ENCODE results near the gene SAV1.
"Not testable (repeated sequence)": the region's sequence is repeated elsewhere in the genome, so short reads cannot be mapped to it uniquely, and the experiment has no call there.

The SAV1 gene

DNA sequence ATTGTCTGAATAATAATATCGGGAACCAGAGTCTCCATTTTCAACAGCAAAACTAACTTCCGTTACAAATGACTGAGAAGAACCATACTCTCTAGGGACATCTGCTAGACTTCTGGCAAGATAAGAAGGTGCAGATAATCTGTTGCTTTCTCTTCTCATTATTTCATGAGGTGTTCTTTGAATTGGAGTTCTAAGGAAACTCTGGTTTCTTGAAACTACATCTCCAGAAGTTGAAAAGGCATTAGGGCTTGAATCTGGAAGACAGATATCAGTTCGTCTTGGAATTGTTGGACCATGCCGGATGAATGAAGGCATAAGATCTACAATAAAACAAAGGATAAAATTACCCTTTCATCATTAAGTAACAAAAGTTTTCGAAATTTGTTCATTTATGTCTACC is 2.8 kb downstream of the SAV1 start:
- not testable (repeated sequence) for DNase-seq

DNA sequence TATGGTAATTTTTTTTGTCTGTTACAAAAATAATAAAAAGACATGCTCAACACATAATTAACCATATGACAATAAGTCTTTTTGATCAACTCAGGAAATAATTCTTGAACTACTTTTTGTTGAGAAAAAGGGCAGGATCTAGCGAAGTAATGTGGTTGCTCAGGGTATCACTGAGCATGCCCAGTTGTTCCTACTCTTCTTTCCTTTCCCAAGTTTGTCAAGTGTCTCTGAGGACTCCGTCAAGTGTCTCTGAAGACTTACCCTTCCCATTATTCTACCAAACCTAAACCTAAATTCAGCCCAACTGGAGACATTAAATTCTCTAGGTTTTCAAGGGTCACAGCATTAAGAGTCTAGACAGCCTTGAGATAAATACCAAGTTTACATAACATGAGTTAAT is 3.5 kb downstream of the SAV1 start:
- DNase-seq, result not testable (repeated sequence)

DNA sequence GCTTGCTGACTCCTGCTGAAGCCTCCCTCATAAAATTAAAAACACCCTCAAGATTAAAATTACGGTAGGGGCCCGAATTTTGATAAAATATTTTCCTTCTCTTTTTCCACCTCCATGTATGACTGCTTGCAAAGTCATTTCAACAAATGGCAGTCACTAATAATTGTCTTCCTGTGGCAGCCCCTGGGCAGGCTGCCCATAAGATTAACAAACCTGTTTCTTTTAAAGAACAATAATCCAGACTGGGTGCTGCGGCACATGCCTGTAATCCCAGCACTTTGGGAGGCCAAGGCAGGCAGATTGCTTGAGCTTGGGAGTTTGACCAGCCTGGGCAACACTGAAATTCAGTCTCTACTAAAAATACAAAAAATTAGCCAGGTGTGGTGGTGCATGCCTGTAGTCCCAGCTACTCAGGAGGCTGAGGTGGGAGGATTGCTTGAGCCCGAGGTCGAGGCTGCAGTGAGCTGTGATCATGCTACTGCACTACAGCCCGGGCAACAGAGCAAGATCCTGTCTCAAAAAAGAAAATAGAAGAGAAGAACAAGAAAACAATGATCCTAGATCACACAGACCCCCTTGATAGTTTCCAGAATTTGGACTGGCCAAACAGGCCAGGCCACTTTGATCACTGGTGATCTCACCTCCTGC is 8.7 kb downstream of the SAV1 start:
- no peak for DNase-seq

DNA sequence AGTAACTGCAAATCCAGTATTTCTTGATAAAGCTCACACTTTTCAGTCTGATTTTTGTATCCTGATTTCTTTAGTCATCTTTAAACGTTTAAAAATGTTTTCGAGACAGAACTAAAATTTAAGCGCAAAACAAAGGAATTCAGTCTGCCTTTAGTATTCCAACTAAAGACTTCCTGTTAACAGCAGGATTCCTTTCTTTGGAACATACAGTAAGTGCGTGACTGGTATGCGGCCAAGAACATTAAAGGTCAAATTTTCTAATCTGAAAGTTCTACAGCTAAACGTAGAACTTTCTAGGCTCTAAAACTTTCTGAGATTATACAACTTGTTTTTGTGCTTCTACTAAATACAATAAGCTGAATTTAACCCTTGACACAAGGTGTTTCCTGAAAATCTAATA is 9.9 kb downstream of the SAV1 start:
- DNase-seq, result no peak

DNA sequence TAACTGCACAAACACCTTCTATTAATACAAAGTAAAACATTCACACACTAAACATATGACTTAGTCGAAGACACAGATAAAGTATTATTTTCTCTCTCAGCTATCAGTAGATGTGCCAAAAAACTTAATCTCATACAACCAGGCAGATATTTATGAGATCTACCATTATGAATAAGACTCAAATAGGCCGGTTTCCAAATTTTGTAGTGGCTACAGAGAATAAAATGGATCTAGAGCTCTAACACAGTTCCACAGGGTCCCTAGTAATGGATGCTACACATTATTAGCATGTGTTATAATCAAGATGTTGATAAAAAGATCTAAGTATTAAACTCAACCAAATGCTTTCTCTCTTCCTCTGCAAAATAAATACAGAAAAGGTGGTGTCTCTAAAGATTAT is 10.4 kb downstream of the SAV1 start:
- DNase-seq, result no peak

DNA sequence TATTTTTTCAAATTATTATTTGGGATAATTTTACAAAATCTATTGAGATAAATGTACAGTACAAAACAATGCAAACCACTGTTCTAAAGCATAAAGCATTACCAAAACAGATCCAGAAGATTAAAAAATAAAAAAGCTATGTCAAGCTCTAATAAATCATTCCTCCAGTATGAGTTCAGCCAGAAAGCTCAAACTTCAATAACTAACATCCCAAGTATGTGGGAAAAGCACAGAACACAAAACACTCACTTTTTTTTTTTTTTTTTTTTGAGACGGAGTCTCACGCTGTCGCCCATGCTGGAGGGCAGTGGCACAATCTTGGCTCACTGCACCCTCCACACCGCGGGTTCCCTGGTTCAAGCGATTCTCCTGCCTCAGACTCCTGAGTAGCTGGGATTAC is 11.3 kb downstream of the SAV1 start:
- DNase-seq, result no peak

DNA sequence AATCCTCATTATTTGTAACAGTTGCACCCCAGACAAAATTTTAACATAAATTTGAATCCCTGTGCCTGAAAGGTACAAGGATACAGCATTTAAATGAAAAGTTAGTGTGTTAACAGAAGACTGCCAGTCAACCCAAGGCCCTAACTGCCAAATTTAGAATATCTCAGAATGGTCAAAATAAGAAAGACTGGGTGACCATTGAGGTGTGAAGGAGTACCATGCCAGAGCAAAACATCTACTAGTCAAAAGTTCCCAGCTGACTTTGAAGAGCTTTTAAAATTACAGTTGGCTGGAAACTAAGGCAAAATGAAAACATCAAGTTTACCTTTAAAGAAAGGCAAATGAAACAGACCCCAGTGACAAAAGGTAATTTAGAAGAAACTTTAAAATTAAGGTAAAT is 18.4 kb downstream of the SAV1 start:
- no peak for DNase-seq

DNA sequence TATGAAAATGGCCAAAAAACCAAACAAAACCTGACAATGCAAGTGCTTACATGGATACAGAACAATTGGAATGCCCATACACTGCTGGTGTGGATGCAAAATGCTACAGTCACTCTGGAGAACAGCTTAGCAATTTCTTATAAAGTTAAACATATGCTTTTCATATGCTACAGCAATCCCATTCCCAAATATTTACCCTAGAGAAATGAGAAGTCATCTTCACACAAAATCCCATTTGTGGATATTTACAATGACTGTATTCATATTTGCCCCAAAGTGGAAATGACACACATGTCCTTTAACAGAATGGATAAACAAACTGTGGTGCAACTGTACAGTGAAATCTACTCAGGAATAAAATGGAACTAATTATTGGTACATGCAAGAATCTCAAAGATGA is 20.4 kb downstream of the SAV1 start:
- no peak for DNase-seq

DNA sequence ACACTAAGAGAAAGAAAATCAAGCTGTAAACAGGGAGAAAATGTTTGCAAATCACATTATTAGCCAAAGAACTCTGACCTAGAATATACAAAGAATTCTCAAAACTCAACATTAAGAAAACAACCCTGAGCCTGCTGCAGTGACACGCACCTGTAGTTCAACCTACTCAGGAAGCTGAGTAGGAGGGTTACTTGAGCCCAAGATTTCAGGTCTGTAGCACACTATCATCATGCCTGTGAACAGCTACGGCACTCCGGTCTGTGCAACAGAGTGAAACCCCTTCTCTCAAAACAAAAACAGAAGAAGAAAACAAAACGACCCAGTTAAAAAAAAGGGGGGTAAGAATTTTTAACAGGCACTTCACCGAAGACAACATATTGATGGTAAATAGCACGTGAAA is 20.8 kb downstream of the SAV1 start:
- no peak for DNase-seq

DNA sequence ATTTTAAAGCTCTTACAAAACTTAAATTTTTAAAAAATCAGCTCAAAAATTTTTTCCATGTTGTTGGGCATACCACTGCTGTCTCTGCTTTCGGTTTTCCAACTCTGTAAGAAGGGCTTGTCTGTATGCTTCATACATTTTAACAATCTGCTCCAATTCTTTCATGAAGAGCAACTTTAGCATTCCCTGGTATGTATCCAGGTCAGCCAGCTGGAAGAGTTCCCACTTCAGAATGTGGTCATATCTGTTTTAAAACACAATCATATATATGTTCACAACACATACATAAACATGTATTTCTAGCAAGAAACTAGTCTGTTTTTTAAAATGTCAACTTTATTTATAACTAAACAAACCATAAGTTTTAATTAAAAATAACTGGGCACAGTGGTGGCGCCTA is 33.0 kb downstream of the SAV1 start:
- no peak for DNase-seq

DNA sequence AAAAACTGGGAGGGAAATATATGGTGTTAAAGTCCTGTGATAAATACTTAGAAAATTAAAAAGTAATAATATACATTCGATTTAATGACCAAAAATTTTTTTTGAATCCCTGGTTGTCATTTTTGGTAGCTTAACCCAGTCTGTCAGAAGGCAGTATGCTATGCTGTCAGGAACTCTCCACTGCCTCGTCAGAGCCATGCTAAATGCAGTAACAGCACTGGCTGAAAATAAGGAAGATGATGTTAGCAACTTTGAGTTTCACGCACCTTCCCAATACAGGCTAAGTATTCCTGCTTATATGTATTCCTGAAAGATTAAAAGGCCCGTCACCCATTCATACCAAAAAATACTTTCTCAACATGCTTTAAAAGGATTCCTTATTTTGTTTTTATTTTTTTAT is 34.2 kb downstream of the SAV1 start:
- DNase-seq, result no peak

DNA sequence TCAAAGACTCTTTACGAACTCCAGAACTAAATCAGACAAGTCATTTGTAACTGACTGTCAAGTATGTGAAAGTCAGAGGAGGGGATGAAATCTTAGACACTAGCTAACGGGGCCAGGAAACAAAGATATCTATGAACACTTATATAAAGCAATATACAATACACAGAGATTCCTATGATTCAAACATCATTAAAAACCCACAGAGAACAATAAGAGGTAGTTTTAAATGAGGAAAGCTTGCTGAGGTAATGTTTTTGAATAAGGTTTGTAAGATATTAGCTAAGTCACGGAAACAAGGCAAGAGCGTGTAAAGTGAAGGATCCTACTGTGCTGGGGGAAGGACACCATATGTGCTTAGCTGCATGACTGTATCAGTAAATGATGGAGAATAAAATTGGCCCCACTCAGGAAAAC is 36.7 kb downstream of the SAV1 start:
- DNase-seq, result no peak

DNA sequence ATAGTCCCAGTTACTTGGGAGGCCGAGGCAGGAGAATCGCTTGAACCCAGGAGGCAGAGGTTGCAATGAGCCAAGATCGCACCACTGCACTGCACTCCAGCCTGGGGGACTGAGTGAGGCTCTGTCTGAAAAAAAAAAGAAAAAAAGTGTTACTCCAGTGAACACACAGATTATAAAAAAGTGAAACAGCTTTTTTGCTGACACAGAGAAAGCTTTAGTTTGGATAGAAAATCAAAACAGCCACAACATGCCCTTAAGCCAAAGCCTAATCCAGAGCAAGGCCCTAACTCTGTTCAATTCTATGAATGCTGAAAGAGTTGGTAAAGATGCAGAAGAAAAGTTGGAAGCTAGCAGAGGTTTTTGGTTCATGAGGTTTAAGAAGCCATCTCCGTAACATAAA is 43.2 kb downstream of the SAV1 start:
- DNase-seq, result not testable (repeated sequence)

DNA sequence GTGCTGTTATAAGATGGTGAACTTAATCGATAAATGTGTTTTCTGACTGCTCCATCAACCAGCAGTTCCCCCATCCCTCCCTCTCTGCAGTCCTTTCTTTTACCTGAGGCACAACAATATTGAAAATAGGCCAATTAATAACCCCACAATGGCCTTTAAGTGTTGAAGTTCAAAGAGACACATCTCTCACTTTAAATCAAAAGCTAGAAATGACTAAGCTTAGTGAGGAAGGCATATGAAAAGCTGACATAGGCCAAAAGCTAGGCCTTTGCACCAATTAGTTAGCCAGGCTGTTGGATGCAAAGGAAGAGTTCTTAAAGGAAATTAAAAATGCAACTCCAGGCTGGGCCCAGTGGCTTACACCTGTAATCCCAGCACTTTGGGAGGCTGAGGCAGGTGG is 43.7 kb downstream of the SAV1 start:
- peak in 1 of 5 experiments; percentile 44 for DNase-seq

DNA sequence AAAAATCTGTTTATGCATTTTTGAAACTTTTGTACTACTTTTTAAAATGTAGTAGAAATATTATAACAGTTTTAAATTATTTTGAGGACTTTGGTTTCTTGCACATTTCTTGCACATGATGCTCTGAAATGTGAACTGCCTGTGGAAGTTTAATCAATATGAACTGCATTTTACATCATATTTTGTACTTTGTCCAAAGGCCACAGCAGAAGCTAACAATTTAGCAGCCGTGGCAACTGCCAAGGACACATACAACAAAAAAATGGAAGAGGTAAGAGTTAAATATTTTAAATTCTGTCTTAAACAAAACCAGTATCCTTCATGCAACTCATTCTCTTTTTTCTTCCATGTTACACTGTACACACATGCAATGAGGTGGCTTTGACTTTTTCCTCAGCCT is 45.1 kb downstream of the SAV1 start:
- no peak for DNase-seq

DNA sequence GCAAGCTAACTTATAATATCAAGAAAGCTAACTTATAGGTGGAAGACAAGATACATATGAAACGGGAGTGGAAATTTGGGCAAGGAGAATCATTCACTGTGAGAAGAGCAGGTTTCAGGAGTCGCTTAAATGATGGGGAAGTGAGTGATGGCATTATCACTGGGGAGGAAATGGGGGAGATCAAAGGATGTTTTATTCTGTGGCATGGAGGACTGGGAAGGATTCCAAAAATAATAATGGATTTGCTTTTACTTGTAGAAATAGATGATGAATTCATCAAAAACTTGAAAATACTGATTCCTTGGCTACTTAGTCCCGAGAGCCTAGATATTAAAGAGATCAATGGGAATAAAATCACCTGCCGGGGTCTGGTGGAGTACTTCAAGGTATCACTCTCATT is 47.8 kb downstream of the SAV1 start:
- no peak for DNase-seq

DNA sequence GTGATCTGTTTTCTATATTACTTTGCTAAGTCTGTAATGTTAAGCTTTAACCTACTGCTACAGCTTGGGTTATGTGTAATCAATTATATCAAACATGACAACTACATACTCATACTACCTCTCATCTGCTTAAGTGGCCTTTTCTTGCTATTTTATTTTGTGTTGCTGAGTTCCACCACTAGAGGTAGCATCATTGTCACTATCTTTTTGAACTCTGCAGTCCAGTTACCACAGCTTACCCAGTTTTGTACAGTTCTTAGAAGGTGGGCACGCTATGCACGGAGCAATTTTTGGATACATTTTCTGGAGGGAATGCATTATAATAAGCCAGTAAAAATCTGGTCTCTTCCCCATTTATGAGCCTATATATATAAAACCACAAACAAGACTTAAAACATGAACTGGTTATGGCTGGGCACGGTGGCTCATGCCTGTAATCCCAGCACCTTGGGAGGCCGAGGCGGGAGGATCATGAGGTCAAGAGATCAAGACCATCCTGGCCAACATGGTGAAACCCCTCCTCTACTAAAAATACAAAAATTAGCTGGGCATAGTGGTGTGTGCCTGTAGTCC is 48.5 kb downstream of the SAV1 start:
- peak in 1 of 5 experiments; percentile 51 for DNase-seq

DNA sequence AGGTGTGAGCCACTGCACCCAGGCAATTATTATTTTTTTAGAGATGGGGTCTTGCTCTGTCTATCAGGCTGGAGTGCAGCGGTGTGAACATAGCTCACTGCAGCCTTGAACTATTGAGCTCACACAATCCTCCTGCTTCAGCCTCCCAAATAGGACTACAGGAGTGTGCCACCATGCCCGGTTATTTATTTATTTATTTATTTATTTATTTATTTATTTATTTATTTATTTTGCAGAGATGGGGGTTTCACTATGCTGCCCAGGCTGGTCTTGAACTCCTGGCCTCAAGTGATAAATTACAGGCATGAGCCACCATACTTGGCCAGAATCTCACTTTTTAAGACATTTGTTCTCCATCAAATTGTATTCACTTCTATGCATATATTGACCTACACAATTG is 51.8 kb downstream of the SAV1 start:
- DNase-seq, result no peak

DNA sequence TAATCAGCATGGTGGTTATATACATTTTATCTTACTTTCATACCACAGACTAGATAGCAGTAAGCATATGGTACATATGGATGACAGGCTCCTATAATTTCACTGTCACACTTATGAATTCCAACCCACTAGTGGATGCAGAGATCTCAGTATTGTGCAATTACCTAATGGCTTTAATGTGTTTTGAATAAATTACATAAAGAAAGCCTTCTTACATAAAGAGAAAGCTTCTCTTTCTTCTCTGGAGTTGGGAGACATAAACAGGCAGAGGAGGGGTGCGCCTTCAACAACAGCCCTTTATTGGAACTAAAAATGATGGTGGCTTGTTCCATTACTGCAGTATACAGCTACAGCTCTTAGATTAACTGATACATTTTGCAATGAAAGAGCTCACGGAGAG is 52.6 kb downstream of the SAV1 start:
- no peak for DNase-seq

DNA sequence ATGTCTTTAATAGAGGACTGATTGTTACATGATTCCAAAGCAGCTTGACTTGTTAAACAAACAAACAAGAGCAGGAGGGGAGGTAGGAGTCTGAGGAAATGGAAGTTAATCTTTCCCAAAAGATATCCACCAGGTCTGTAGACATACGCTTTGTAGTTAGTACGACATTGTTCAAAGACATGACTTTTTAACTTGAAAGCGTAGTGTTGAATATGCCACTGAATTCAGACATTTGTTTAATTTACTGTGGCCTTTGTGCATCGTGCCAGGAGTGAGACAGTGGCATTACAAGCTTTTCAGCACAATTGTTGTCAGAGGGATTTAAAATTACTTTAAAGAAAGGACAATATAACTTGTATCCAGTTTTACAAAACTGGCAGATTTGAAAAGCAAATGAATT is 53.0 kb downstream of the SAV1 start:
- DNase-seq, result no peak

DNA sequence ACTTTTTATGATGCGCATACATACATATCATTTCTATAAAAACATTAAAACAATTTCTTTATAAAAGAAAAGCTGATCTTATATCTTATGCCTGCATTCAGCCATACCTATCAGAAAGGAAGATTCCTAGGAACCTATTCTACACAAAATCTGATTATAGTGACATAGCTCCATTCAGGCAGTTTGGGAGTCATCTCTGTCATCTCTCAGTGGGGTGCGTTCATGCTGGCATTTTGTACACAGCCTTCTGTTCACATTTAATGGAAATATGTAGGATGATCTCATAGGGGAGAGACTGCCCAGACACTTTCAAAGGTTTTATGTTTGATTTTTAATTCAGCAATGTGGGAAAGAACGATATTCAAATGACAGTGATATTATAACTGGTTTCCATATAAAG is 55.3 kb downstream of the SAV1 start:
- no peak for DNase-seq

DNA sequence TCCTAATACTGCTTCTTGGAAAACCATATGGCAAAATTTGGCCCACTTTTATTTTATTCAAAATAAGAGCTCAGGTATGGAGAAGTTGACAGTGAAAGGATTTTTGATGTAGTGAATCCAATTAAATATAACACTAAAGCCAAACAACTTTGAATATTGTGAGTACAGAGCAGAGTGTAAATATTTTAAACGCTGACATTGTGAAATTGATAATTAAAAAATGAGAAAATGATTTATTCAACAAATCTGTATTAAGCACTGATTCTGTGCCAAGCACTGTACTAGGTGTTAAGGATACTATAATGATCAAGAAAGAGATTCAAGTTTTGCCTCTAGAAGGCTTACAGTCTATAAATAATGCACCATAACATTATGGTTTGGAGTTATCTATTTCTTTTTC is 57.6 kb downstream of the SAV1 start:
- DNase-seq, result no peak

DNA sequence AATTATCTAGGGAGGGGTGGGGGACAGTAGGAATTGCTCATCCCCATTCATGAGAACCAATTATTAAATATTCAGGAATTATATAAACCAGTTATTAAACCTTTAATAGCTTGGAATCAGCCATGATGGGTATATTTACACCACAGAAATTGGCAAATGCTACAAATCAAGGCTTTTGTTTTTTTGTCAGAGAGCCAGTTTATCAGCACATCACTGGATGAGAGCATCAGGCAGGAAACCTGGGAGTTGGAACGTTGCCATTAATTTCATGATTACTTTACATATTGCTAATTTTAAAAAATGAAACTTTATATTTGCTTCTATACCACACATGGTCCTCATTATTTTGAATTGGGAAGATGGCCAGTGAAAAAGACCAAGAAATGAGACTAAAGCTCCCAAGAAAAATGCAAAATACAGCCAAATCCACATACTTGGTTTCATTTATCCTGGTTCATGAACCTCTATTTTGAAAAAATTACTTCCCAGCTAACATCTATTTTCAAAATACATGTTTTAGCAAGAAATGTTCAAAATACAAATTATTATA is 59.7 kb downstream of the SAV1 start:
- DNase-seq, result no peak

DNA sequence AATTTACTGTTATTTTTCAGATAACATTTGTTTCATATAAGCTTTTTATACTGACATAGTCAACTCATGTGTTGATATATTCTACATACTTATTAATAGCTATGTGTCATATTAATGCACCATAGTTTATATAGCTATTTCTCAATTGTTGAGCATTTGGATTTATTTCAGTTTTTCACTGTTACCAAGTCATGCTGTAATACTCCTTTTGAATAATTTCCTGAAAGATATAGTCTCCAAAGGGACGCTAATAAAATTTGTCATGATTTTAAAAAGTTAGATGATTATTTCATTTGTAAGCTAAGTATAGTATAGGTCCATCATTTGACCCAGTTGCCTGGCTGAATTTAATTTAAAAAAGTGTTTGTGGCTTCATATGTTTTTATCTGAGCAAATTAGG is 60.3 kb downstream of the SAV1 start:
- DNase-seq, result no peak

DNA sequence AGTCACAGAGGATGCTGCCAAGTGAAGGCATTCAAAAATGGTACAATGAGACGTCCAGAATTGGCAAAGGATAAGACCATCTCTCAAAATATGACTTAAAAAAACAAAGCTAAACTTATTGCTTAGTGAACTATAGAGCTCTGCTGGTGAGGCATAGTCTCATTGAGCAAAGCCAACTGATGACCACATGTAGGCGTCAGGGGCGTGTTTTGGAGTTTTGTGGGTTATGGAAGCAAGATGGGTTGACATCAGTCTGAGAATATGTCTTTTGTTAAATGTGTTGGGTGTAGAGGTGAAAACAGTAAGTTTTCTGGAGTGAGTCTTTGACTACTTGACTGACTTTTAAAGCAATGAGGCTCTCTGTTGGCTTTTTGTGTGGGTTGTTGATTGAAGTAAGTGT is 60.9 kb downstream of the SAV1 start:
- peak in 1 of 5 experiments; percentile 7 for DNase-seq
